Nucleus accumbens (tissue), 56 donors: ENCODE data around the gene IL20RA.

ENCODE experiments used
- DNase-seq, 56 donors: peaks; one replicate each; lab custom pipeline; 2025; lab: John Stamatoyannopoulos, UW

Gene IL20RA

GRCh38 chr6:136950436-136951126 is 94.2 kb downstream of the IL20RA start:
- no peak for DNase-seq
